Choroid plexus epithelial cell (primary cell): Measurements from ENCODE around the gene BAZ2A.

Source experiments
- DNase-seq: peaks from one replicate; pipeline ENCODE4 v3.0.0-alpha.2; 2010; ENCODE audit warnings: low read depth
- H3K4me3 ChIP-seq: 2 replicates; pipeline ENCODE4 v1.5.1; 2011; ENCODE audit warnings: low read depth, mild to moderate bottlenecking, control low read depth, low read length, moderate library complexity
- CTCF ChIP-seq: conservative IDR thresholded peaks from 2 replicates; pipeline ENCODE4 v1.5.1; 2011; ENCODE audit warnings: low read depth, mild to moderate bottlenecking, control low read depth, inconsistent platforms, low read length, moderate library complexity

BAZ2A gene

GRCh38 chr12:56630180-56630632 lies at the start of gene BAZ2A:
Gene BAZ2A (minus strand): TSS chr12:56630326. CDS start chr12:56617530, 12,796 bp downstream.
- no peak for TF ChIP-seq CTCF
- peak within 1 kb of the TSS; percentile 91 for H3K4me3 ChIP-seq
- peak; percentile 84 for DNase-seq

GRCh38 chr12:56678852-56679251 lies 48.7 kb upstream of the BAZ2A start:
- DNase-seq = no peak
- TF ChIP-seq CTCF = no peak
- no peak overlapping the region for H3K4me3 ChIP-seq

GRCh38 chr12:56677680-56678079 lies 47.6 kb upstream of the BAZ2A start:
- TF ChIP-seq CTCF = no peak
- H3K4me3 ChIP-seq = no peak overlapping the region
- no peak for DNase-seq

- H3K4me3 ChIP-seq = no peak overlapping the region
- no peak for DNase-seq
- no peak for TF ChIP-seq CTCF
These were observed 46.9 kb upstream of the BAZ2A start for GRCh38 chr12:56676851-56677580.

GRCh38 chr12:56671608-56672007 lies 41.5 kb upstream of the BAZ2A start:
- TF ChIP-seq CTCF = no peak
- DNase-seq = no peak

GRCh38 chr12:56670836-56671235 lies 40.7 kb upstream of the BAZ2A start:
- H3K4me3 ChIP-seq = no peak overlapping the region
- DNase-seq = no peak
- no peak for TF ChIP-seq CTCF

More at GRCh38 chr12:56671608-56672007, 41.5 kb upstream of the BAZ2A start:
- H3K4me3 ChIP-seq = no peak overlapping the region

- H3K4me3 ChIP-seq = no peak overlapping the region
- DNase-seq = no peak
- no peak for TF ChIP-seq CTCF
These were observed 38.0 kb upstream of the BAZ2A start for GRCh38 chr12:56668197-56668457.
